ENCODE results near the gene HSD11B2.

DNA sequence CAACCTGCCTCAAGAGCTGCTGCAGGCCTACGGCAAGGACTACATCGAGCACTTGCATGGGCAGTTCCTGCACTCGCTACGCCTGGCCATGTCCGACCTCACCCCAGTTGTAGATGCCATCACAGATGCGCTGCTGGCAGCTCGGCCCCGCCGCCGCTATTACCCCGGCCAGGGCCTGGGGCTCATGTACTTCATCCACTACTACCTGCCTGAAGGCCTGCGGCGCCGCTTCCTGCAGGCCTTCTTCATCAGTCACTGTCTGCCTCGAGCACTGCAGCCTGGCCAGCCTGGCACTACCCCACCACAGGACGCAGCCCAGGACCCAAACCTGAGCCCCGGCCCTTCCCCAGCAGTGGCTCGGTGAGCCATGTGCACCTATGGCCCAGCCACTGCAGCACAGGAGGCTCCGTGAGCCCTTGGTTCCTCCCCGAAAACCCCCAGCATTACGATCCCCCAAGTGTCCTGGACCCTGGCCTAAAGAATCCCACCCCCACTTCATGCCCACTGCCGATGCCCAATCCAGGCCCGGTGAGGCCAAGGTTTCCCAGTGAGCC is 5.8 kb downstream of the HSD11B2 start:
- TF ChIP-seq HDAC6 (IDR thresholded peaks at IDR 0.05; ENCODE audit: low read depth, low read length) (no peak), BRCA1 (IDR thresholded peaks at IDR 0.05; ENCODE audit: low read depth, low read length) (no peak), EZH2 (IDR thresholded peaks at IDR 0.05; ENCODE audit: low read depth, low read length, severe bottlenecking) (no peak), EGR1 (IDR thresholded peaks at IDR 0.05; ENCODE audit: borderline replicate concordance, low read depth, low read length) (no peak), RAD21 (IDR thresholded peaks at IDR 0.05 in 1 of 2, conservative IDR thresholded peaks at IDR 0.05 in 1 of 2; ENCODE audit: low read depth in 2 of 2, low read length in 2 of 2) (no peak), EP300 (IDR thresholded peaks at IDR 0.05; ENCODE audit: borderline replicate concordance in 1 of 2, low read depth in 2 of 2, low read length in 2 of 2) (no peak)
- TF ChIP-seq, protein P1, sequence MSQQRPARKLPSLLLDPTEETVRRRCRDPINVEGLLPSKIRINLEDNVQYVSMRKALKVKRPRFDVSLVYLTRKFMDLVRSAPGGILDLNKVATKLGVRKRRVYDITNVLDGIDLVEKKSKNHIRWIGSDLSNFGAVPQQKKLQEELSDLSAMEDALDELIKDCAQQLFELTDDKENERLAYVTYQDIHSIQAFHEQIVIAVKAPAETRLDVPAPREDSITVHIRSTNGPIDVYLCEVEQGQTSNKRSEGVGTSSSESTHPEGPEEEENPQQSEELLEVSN (IDR thresholded peaks at IDR 0.05), result no peak
- TF ChIP-seq, protein P2, sequence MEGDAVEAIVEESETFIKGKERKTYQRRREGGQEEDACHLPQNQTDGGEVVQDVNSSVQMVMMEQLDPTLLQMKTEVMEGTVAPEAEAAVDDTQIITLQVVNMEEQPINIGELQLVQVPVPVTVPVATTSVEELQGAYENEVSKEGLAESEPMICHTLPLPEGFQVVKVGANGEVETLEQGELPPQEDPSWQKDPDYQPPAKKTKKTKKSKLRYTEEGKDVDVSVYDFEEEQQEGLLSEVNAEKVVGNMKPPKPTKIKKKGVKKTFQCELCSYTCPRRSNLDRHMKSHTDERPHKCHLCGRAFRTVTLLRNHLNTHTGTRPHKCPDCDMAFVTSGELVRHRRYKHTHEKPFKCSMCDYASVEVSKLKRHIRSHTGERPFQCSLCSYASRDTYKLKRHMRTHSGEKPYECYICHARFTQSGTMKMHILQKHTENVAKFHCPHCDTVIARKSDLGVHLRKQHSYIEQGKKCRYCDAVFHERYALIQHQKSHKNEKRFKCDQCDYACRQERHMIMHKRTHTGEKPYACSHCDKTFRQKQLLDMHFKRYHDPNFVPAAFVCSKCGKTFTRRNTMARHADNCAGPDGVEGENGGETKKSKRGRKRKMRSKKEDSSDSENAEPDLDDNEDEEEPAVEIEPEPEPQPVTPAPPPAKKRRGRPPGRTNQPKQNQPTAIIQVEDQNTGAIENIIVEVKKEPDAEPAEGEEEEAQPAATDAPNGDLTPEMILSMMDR (IDR thresholded peaks at IDR 0.05; ENCODE audit: control extremely low read depth in 1 of 3, insufficient read depth in 1 of 3, low read depth in 1 of 3, low read length in 3 of 3), result no peak
